LNCaP clone FGC (cell line): Measurements from ENCODE around the gene ARHGAP15.

Experiments used
- DNase-seq: peaks from one replicate; pipeline ENCODE4 v3.0.0-alpha.2; 2011; ENCODE audit warnings: low read depth
- H3K4me3 ChIP-seq: 2 replicates; pipeline ENCODE4 v1.5.1; 2011; ENCODE audit warnings: mild to moderate bottlenecking, low read depth, low read length, control low read depth
- CTCF ChIP-seq: IDR thresholded peaks from 2 replicates; pipeline ENCODE4 v1.5.1; 2012; ENCODE audit warnings: mild to moderate bottlenecking; ENCODE audit not compliant: control insufficient read depth, insufficient read depth; ENCODE audit errors: extremely low read depth

The ARHGAP15 gene

DNA sequence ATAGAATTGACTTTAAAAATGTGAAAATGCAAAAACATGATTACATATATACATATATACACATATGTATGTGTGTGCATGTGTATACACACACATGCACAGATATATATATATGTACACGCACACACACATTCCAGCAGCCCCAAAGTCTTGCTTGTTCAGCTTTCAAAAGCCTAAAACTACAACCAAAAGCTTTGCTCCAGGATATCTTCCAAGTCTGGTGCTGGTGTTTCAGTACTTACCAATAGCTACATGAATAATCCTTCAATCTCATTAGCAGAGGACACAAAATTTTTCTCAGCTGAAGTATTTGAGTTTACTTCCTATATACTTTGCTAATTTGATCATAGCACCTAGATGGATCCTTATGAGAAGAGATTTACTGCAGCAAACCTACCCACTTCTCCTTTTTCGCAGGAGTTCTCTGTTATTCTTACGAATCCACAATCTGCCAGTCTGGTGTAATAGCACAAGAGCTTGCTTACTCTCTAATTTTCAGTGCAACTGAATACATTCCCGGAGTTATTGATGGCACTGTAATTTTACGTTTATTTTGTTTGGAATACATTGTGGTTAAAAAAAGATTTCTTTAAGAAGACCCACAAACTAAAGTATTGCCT lies 553.3 kb downstream of the ARHGAP15 start:
- no peak for DNase-seq
- H3K4me3 ChIP-seq, result no peak overlapping the region
- no peak for TF ChIP-seq CTCF

- H3K4me3 ChIP-seq, result no peak overlapping the region
- no peak for TF ChIP-seq CTCF
- DNase-seq, result no peak
These were observed 554.8 kb downstream of the ARHGAP15 start for GRCh38 chr2:143683977-143684376.

DNA sequence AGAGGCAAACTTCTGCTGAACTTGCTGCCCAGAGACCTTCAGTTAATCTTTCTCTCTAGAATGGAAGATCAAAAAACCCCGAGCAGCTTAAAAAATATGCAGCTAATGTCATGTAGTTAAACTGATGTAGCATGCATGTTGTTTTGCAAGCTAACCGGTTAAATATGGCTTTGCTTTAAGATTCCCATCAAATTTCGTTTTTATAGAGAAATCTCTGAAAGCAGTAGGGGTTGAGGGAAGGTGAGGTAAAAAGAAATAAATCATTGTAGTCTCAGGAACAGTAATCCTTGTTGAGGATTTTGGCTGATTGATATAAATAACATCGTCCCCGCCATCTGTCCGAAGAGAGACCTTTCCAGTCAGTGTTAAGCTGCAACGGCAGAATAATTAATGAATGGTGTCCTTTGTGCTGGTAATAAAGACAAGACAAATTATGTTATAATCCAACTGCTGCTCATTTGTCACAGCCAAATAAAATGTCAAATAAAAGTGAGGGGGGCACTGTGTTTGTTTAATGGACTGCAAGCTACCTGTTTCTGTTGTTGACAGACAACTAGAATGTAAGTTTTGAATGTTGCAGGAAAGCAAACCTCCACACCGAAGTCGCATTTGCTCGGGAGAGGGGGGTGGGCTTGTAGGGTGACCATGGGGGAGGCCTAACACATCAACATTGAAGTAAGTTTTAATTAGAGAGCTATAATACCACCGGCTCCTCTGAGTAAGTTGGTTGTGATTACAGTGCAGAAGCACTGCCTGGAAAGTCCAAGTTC lies 555.5 kb downstream of the ARHGAP15 start:
- TF ChIP-seq CTCF, result no peak
- no peak overlapping the region for H3K4me3 ChIP-seq
- no peak for DNase-seq

- no peak for DNase-seq
These were observed 556.3 kb downstream of the ARHGAP15 start for GRCh38 chr2:143685421-143686078.

DNA sequence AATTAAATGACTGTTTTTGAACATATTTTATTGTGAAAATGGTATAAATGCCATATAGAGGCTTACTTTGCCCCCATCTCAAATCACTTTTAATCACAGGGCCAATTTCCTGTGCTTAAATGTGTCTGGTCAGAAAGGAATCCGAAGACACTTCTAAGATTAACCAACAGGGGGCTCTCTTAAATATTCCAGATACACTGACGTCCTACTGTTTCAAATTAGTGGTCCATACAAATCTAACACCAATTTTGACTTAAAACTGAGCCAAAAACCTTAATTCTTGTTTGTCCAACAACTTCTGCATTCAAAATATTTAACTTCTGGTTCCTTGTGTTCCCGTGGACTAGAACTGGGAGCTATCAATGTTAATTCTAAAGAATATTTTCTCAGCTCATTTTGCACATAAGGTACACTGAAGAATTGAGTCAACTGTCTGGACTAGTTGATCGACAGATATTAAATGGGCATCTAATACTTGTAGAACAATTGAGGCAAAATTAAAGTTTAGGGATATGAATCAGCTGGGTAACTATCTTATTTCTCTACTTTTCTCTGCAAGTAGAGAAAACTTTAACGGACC lies 557.5 kb downstream of the ARHGAP15 start:
- H3K4me3 ChIP-seq, result no peak overlapping the region
- DNase-seq, result peak; percentile 7
- TF ChIP-seq CTCF, result peak; percentile 39

More at GRCh38 chr2:143685421-143686078, 556.3 kb downstream of the ARHGAP15 start:
- no peak overlapping the region for H3K4me3 ChIP-seq
- TF ChIP-seq CTCF, result no peak

- no peak overlapping the region for H3K4me3 ChIP-seq
- DNase-seq, result no peak
- no peak for TF ChIP-seq CTCF
These were observed 559.0 kb downstream of the ARHGAP15 start for GRCh38 chr2:143688248-143688647.
